ENCODE data around the gene SPECC1.

SPECC1 gene

GRCh38 chr17:20118280-20118679, 109.1 kb downstream of the SPECC1 start:
- TF ChIP-seq CTCF (conservative IDR thresholded peaks at IDR 0.05), result no peak

GRCh38 chr17:20120836-20121235, 111.7 kb downstream of the SPECC1 start:
- H3K27ac ChIP-seq, result no peak overlapping the region
- TF ChIP-seq CTCF (conservative IDR thresholded peaks at IDR 0.05), result no peak

More at GRCh38 chr17:20118280-20118679, 109.1 kb downstream of the SPECC1 start:
- no peak overlapping the region for H3K27ac ChIP-seq

GRCh38 chr17:20121359-20122253, 112.4 kb downstream of the SPECC1 start:
- H3K27ac ChIP-seq, result no peak overlapping the region
- peak; percentile 94 for TF ChIP-seq CTCF (conservative IDR thresholded peaks at IDR 0.05)

- no peak for TF ChIP-seq CTCF (conservative IDR thresholded peaks at IDR 0.05)
- H3K27ac ChIP-seq, result no peak overlapping the region
Measured at GRCh38 chr17:20122254-20122879, 113.2 kb downstream of the SPECC1 start.

- no peak for TF ChIP-seq CTCF (conservative IDR thresholded peaks at IDR 0.05)
- no peak overlapping the region for H3K27ac ChIP-seq
Measured at GRCh38 chr17:20123209-20123608, 114.0 kb downstream of the SPECC1 start.

- TF ChIP-seq CTCF (conservative IDR thresholded peaks at IDR 0.05), result no peak
- H3K27ac ChIP-seq, result no peak overlapping the region
Measured at GRCh38 chr17:20125724-20126123, 116.6 kb downstream of the SPECC1 start.

- H3K27ac ChIP-seq, result no peak overlapping the region
- no peak for TF ChIP-seq CTCF (conservative IDR thresholded peaks at IDR 0.05)
Measured at GRCh38 chr17:20127360-20128035, 118.3 kb downstream of the SPECC1 start.

All from VCaP (cell line).